Transverse colon (tissue), 4 donors: ENCODE measurements around the gene SHH. TPM values are rescaled to one million over a fixed set of nuclear protein-coding genes. Genes with fewer than 3 reads are reported as not detected.

ENCODE experiments used
- DNase-seq: peaks from one replicate; pipeline ENCODE4 v3.0.0-alpha.2; 2019
- H3K27ac ChIP-seq, 4 donors: fragments of 200-600 bp; sonication (generic); 2 replicates each; pipeline ENCODE4 v1.5.1; 2016 to 2018; ENCODE audit warnings: inconsistent platforms in 4 of 4
- H3K27me3 ChIP-seq: fragments of 200-600 bp; sonication (generic); 2 replicates; pipeline ENCODE4 v1.5.1; 2017; ENCODE audit warnings: inconsistent platforms
- H3K36me3 ChIP-seq, 4 donors: fragments of 200-600 bp; sonication (generic); 2 replicates each; pipeline ENCODE4 v1.5.1; 2017 to 2019; ENCODE audit warnings: inconsistent platforms in 4 of 4
- H3K4me1 ChIP-seq, 4 donors: fragments of 200-600 bp; sonication (generic); 2 replicates each; pipeline ENCODE4 v1.5.1; 2017 to 2020; ENCODE audit warnings: inconsistent platforms in 4 of 4
- H3K4me3 ChIP-seq, 4 donors: fragments of 200-600 bp; sonication (generic); 1 replicate in 1 of 4; 2 replicates in 3 of 4; pipeline versions ENCODE4 v1.5.1 to v1.6.1; 2017 to 2019; ENCODE audit warnings: inconsistent platforms in 4 of 4
- H3K9me3 ChIP-seq, 2 donors: fragments of 200-600 bp; sonication (generic); 2 replicates each; pipeline ENCODE4 v1.5.1; 2017 to 2019; ENCODE audit warnings: inconsistent platforms in 2 of 2
- CTCF ChIP-seq, 5 experiments: fragments of 200-600 bp in 3 of 5; fragments of 450-650 bp in 2 of 5; sonication (generic) in 3 of 5; IDR thresholded peaks; 1 replicate in 2 of 5; 2 replicates in 3 of 5; pipeline ENCODE4 v1.5.1; 2016 to 2017; ENCODE audit warnings: antibody characterized with exemption in 5 of 5, inconsistent platforms in 3 of 5, mild to moderate bottlenecking in 2 of 5, moderate library complexity in 1 of 5
- EP300 ChIP-seq: sonication (generic); formaldehyde crosslinking; IDR thresholded peaks from one replicate; pipeline ENCODE4 v1.6.1; 2017; ENCODE audit warnings: antibody characterized with exemption, low read depth
- POLR2A ChIP-seq: fragments of 450-650 bp; IDR thresholded peaks from one replicate; pipeline ENCODE4 v1.6.1; 2016; ENCODE audit warnings: antibody characterized with exemption, mild to moderate bottlenecking, moderate library complexity
- POLR2AphosphoS5 ChIP-seq, 3 donors: sonication (generic); formaldehyde crosslinking; IDR thresholded peaks; one replicate each; pipeline ENCODE4 v1.6.1; 2016; ENCODE audit warnings: antibody characterized with exemption in 3 of 3
- WGBS, 2 donors: methylation state at CpG; one replicate each; pipeline ENCODE4 v1.1.5; 2018; ENCODE audit warnings: low coverage in 1 of 2; 5-methylcytosine and 5-hydroxymethylcytosine counted together
- in situ Hi-C, 4 donors: fragments of 200-750 bp; cut with MboI; loops; one replicate each; pipeline versions ENCODE4 v1.15.0 to v1.15.1; 2017; ENCODE audit warnings: low sequenced_read_pairs in 3 of 4, low pct_ligation_motif_present in 1 of 4, low pct_unique_long_range_greater_than_20kb in 1 of 4
- intact Hi-C: fragments of 100-400 bp; cut with DNase I; formaldehyde crosslinking; loops from one replicate; pipeline ENCODE4 v1.15.1; 2023; ENCODE audit warnings: low total_unique reads
- total RNA-seq, 4 donors: library from RNA; depleted of rRNA; stranded (reverse); fragments of >200 nt; gene quantifications; one replicate each; pipeline ENCODE4 v1.1.0, GENCODE V29; 2016

Gene SHH
- total RNA-seq, 4 donors from 2014 or later, result 0.40 to 3.7 (median 2.0) TPM

GRCh38 chr7:155832581-155832981, 20.3 kb upstream of the SHH start:
- no peak for DNase-seq
- no peaks in the 10 kb centered on the region for H3K9me3 ChIP-seq
- TF ChIP-seq CTCF (IDR thresholded peaks at IDR 0.05) (no peak), POLR2A (no peak), POLR2AphosphoS5 (IDR thresholded peaks at IDR 0.05) (no peak), EP300 (no peak)
- WGBS, 2 donors, result 69% methylated on average over 5 of the region's 7 CpGs; no CpG with 5 or more reads in 1 of the 2 donors
- in situ Hi-C loops, result no loop called here
- H3K4me3 ChIP-seq, result no peak overlapping the region
- no peak overlapping the region for H3K27ac ChIP-seq
- H3K4me1 ChIP-seq, result no peaks in the 10 kb centered on the region
- no peaks in the 10 kb centered on the region for H3K36me3 ChIP-seq
- H3K27me3 ChIP-seq, result peaks cover 11% of the 10 kb centered on the region
- intact Hi-C loops, result no loop called here

GRCh38 chr7:155831807-155832524, 19.7 kb upstream of the SHH start:
- TF ChIP-seq POLR2A (no peak), EP300 (no peak), CTCF (IDR thresholded peaks at IDR 0.05) (no peak), POLR2AphosphoS5 (IDR thresholded peaks at IDR 0.05) (no peak)
- H3K27me3 ChIP-seq, result peaks cover 17% of the 10 kb centered on the region
- H3K4me1 ChIP-seq, result no peaks in the 10 kb centered on the region
- no peak overlapping the region for H3K4me3 ChIP-seq
- DNase-seq, result no peak
- H3K9me3 ChIP-seq, result no peaks in the 10 kb centered on the region
- no peaks in the 10 kb centered on the region for H3K36me3 ChIP-seq
- intact Hi-C loops (no loop called here), in situ Hi-C loops (no loop called here)
- 72 to 80% methylated on average over 13 to 18 of the region's 18 CpGs for WGBS, 2 donors
- no peak overlapping the region for H3K27ac ChIP-seq

- peaks cover 17% of the 10 kb centered on the region for H3K27me3 ChIP-seq
- no peak overlapping the region for H3K27ac ChIP-seq
- H3K36me3 ChIP-seq, result no peaks in the 10 kb centered on the region
- in situ Hi-C loops, result no loop called here
- no peak for TF ChIP-seq POLR2A
- DNase-seq, result no peak
- H3K9me3 ChIP-seq, result no peaks in the 10 kb centered on the region
- 84 to 96% methylated on average over 4 to 46 of the region's 46 CpGs for WGBS, 2 donors
- no peaks in the 10 kb centered on the region for H3K4me1 ChIP-seq
- H3K4me3 ChIP-seq, result no peak overlapping the region
- intact Hi-C loops, result no loop called here
These were observed 18.9 kb upstream of the SHH start for GRCh38 chr7:155830961-155831806.

GRCh38 chr7:155829796-155830470, 17.7 kb upstream of the SHH start:
- in situ Hi-C loops, result no loop called here

More at GRCh38 chr7:155829796-155830470, 17.7 kb upstream of the SHH start:
- intact Hi-C loops, result no loop called here
- Histone ChIP-seq H3K9me3 (no peaks in the 10 kb centered on the region), H3K27ac (no peak overlapping the region), H3K4me1 (peaks cover 0 to 4% (median 0%) of the 10 kb centered on the region in 4 donors), H3K36me3 (no peaks in the 10 kb centered on the region), H3K27me3 (peaks cover 12% of the 10 kb centered on the region), H3K4me3 (no peak overlapping the region)
- WGBS, 2 donors, result 73 to 100% methylated on average over 1 to 17 of the region's 17 CpGs
- DNase-seq, result no peak
- TF ChIP-seq EP300 (no peak), POLR2A (no peak), CTCF (IDR thresholded peaks at IDR 0.05) (no peak), POLR2AphosphoS5 (IDR thresholded peaks at IDR 0.05) (no peak)
